H1 (cell line): ENCODE measurements around the gene PCCA. TPM values are rescaled to one million over a fixed set of nuclear protein-coding genes. Genes with fewer than 3 reads are reported as not detected.
A peak's percentile ranks its signal among the peaks of the same experiment; 100 is the strongest.

Experiments used
- CTCF ChIA-PET: fragments of 300-600 bp; sonication (Branson Sonifier 250); formaldehyde crosslinking; loops from one replicate; lab custom pipeline; 2021; ENCODE audit not compliant: partially characterized antibody; lab: Charles Lee
- POLR2A ChIA-PET: fragments of 300-600 bp; sonication (Branson Sonifier 250); formaldehyde crosslinking; loops from one replicate; lab custom pipeline; 2021; ENCODE audit warnings: inconsistent platforms; ENCODE audit not compliant: partially characterized antibody; lab: Charles Lee
- DNase-seq, 2 experiments: peaks; one replicate each; pipeline versions ENCODE4 v3.0.0 to v3.0.0-alpha.2; 2010 to 2022; ENCODE audit warnings: low spot score in 2 of 2, low read depth in 1 of 2, mixed read lengths in 1 of 2
- FAIRE-seq: peaks from 2 replicates; lab custom pipeline; 2011; peaks lifted over from hg19 to GRCh38; lab: Jason Lieb, UNC
- H2AFZ ChIP-seq: 2 replicates; pipeline ENCODE4 v1.8.1; 2012; ENCODE audit warnings: low read length, inconsistent platforms
- H2AK5ac ChIP-seq: 2 replicates; pipeline ENCODE4 v1.6.1; 2013; ENCODE audit warnings: low read depth, low read length
- H2BK120ac ChIP-seq: replicated peaks from 2 replicates; pipeline ENCODE3; 2013; ENCODE audit warnings: low read depth, low read length, inconsistent platforms
- H2BK12ac ChIP-seq: 2 replicates; pipeline ENCODE4 v1.6.1; 2013; ENCODE audit warnings: low read depth, low read length
- H2BK15ac ChIP-seq: 2 replicates; pipeline ENCODE4 v1.6.1; 2013; ENCODE audit warnings: low read length
- H2BK20ac ChIP-seq: 2 replicates; pipeline ENCODE4 v1.6.1; 2013; ENCODE audit warnings: low read length
- H2BK5ac ChIP-seq: 2 replicates; pipeline ENCODE4 v1.6.1; 2013; ENCODE audit warnings: low read depth, low read length
- H3K14ac ChIP-seq: 2 replicates; pipeline ENCODE4 v1.6.1; 2013; ENCODE audit warnings: inconsistent platforms; ENCODE audit not compliant: insufficient read length
- H3K18ac ChIP-seq: 2 replicates; pipeline ENCODE4 v1.6.1; 2013; ENCODE audit warnings: low read length; ENCODE audit errors: extremely low read depth
- H3K23ac ChIP-seq: 2 replicates; pipeline ENCODE4 v1.6.1; 2013; ENCODE audit warnings: inconsistent platforms; ENCODE audit not compliant: insufficient read length
- H3K23me2 ChIP-seq: 2 replicates; pipeline ENCODE4 v1.6.1; 2013; ENCODE audit warnings: low read depth, low read length
- H3K27ac ChIP-seq: 2 replicates; pipeline ENCODE4 v1.6.1; 2011; ENCODE audit warnings: low read depth, low read length, inconsistent platforms
- H3K27me3 ChIP-seq, 4 experiments: replicated peaks in 1 of 4; 1 replicate in 1 of 4; 2 replicates in 3 of 4; pipeline versions ENCODE4 v1.6.1 to v1.8.1; 2011 to 2013; ENCODE audit warnings: low read length in 3 of 4, mild to moderate bottlenecking in 3 of 4, inconsistent platforms in 2 of 4, mixed read lengths in 2 of 4, moderate library complexity in 1 of 4; ENCODE audit not compliant: control insufficient read depth in 3 of 4, insufficient read depth in 3 of 4; ENCODE audit errors: extremely low read depth in 1 of 4
- H3K36me3 ChIP-seq, 4 experiments: 2 replicates each; pipeline versions ENCODE4 v1.6.1 to v1.8.1; 2011 to 2013; ENCODE audit warnings: mild to moderate bottlenecking in 4 of 4, low read length in 3 of 4, moderate library complexity in 2 of 4, control low read depth in 1 of 4, inconsistent platforms in 1 of 4; ENCODE audit not compliant: insufficient read depth in 4 of 4, control insufficient read depth in 2 of 4
- H3K4ac ChIP-seq: replicated peaks from 2 replicates; pipeline ENCODE3; 2013; ENCODE audit warnings: low read length, low read depth, mixed read lengths, inconsistent platforms; ENCODE audit not compliant: insufficient read length
- H3K4me1 ChIP-seq, 4 experiments: replicated peaks in 1 of 4; 1 replicate in 1 of 4; 2 replicates in 3 of 4; pipeline versions ENCODE4 v1.6.1 to v1.8.1; 2011 to 2013; ENCODE audit warnings: low read length in 3 of 4, inconsistent platforms in 2 of 4, mixed read lengths in 1 of 4; ENCODE audit not compliant: insufficient read depth in 4 of 4, control insufficient read depth in 3 of 4
- H3K4me2 ChIP-seq, 2 experiments: 2 replicates each; pipeline versions ENCODE4 v1.6.1 to v1.8.1; 2011 to 2013; ENCODE audit warnings: low read depth in 2 of 2, low read length in 2 of 2, control low read depth in 1 of 2, inconsistent platforms in 1 of 2, mild to moderate bottlenecking in 1 of 2; ENCODE audit not compliant: insufficient read depth in 1 of 2
- H3K4me3 ChIP-seq, 4 experiments: fragments of 200-600, 300-600 bp in 1 of 4; sonication (generic), shearing (Covaris generic), sonication (Bioruptor Twin) in 1 of 4; 2 replicates each; pipeline versions ENCODE4 v1.5.1 to v1.8.1; 2011 to 2016; ENCODE audit warnings: low read length in 4 of 4, low read depth in 3 of 4, control low read depth in 2 of 4, inconsistent platforms in 2 of 4, mild to moderate bottlenecking in 2 of 4, mixed read lengths in 1 of 4, moderate library complexity in 1 of 4; ENCODE audit not compliant: insufficient read depth in 2 of 4; ENCODE audit errors: extremely low read depth in 1 of 4
- H3K56ac ChIP-seq: replicated peaks from 2 replicates; pipeline ENCODE3; 2013; ENCODE audit warnings: low read depth, mild to moderate bottlenecking, mixed read lengths, low read length, inconsistent platforms; ENCODE audit not compliant: insufficient read length
- H3K79me1 ChIP-seq: 2 replicates; pipeline ENCODE4 v1.6.1; 2013; ENCODE audit warnings: low read depth, low read length, control low read depth
- H3K79me2 ChIP-seq, 2 experiments: 2 replicates each; pipeline versions ENCODE4 v1.6.1 to v1.8.1; 2012 to 2013; ENCODE audit warnings: low read length in 2 of 2, mild to moderate bottlenecking in 2 of 2, inconsistent platforms in 1 of 2; ENCODE audit not compliant: insufficient read depth in 2 of 2, control insufficient read depth in 1 of 2
- H3K9ac ChIP-seq, 4 experiments: replicated peaks in 1 of 4; 1 replicate in 1 of 4; 2 replicates in 3 of 4; pipeline versions ENCODE4 v1.6.1 to v1.8.1; 2011 to 2013; ENCODE audit warnings: low read depth in 3 of 4, low read length in 3 of 4, control low read depth in 2 of 4, mild to moderate bottlenecking in 2 of 4, moderate library complexity in 2 of 4, inconsistent platforms in 1 of 4; ENCODE audit errors: extremely low read depth in 1 of 4
- H3K9me3 ChIP-seq, 2 experiments: 2 replicates each; pipeline versions ENCODE4 v1.6.1 to v1.8.1; 2012 to 2013; ENCODE audit warnings: mild to moderate bottlenecking in 2 of 2, moderate library complexity in 2 of 2, control low read depth in 1 of 2, inconsistent platforms in 1 of 2, low read depth in 1 of 2, low read length in 1 of 2, mixed read lengths in 1 of 2; ENCODE audit not compliant: insufficient read depth in 2 of 2
- H4K20me1 ChIP-seq, 2 experiments: replicated peaks in 1 of 2; 2 replicates each; pipeline versions ENCODE3 to v1.8.1; 2011 to 2013; ENCODE audit warnings: inconsistent platforms in 2 of 2, low read length in 2 of 2, mild to moderate bottlenecking in 1 of 2; ENCODE audit not compliant: insufficient read depth in 2 of 2, control insufficient read depth in 1 of 2
- H4K5ac ChIP-seq: 2 replicates; pipeline ENCODE4 v1.6.1; 2013; ENCODE audit warnings: low read length, low read depth, mixed read lengths, inconsistent platforms; ENCODE audit not compliant: insufficient read length
- H4K8ac ChIP-seq: 2 replicates; pipeline ENCODE4 v1.8.0; 2013; ENCODE audit warnings: mild to moderate bottlenecking, moderate library complexity, low read length, inconsistent platforms; ENCODE audit not compliant: insufficient read depth; ENCODE audit errors: extremely low read depth
- H4K91ac ChIP-seq: replicated peaks from 2 replicates; pipeline ENCODE3; 2013; ENCODE audit warnings: low read length, mixed read lengths, inconsistent platforms; ENCODE audit not compliant: insufficient read length
- EGR1 ChIP-seq: IDR thresholded peaks from 2 replicates; pipeline ENCODE4 v1.6.1; 2011; ENCODE audit warnings: low read depth, low read length, borderline replicate concordance
- GABPA ChIP-seq: IDR thresholded peaks from 2 replicates; pipeline ENCODE4 v1.6.1; 2011; ENCODE audit warnings: mild to moderate bottlenecking, low read length, moderate library complexity, borderline replicate concordance; ENCODE audit not compliant: insufficient read depth
- RBBP5 ChIP-seq: IDR thresholded peaks from 2 replicates; pipeline ENCODE4 v1.7.1; 2012; ENCODE audit warnings: low read depth, mild to moderate bottlenecking, inconsistent platforms, low read length, moderate library complexity, borderline replicate concordance
- SIN3A ChIP-seq, 2 experiments: IDR thresholded peaks in 1 of 2; conservative IDR thresholded peaks in 1 of 2; 2 replicates each; pipeline ENCODE4 v1.6.1; 2011 to 2012; ENCODE audit warnings: low read length in 2 of 2, improper control_type of control experiment in 1 of 2, low read depth in 1 of 2, mild to moderate bottlenecking in 1 of 2
- SRF ChIP-seq: IDR thresholded peaks from 2 replicates; pipeline ENCODE4 v1.6.1; 2011; ENCODE audit warnings: mild to moderate bottlenecking, low read depth, low read length, moderate library complexity
- TAF7 ChIP-seq: optimal IDR thresholded peaks from 2 replicates; pipeline ENCODE3; 2011; ENCODE audit warnings: low read depth, mild to moderate bottlenecking, inconsistent platforms, low read length, moderate library complexity, borderline replicate concordance
- YY1 ChIP-seq: IDR thresholded peaks from 2 replicates; pipeline ENCODE4 v1.6.1; 2011; ENCODE audit warnings: low read depth, mild to moderate bottlenecking, low read length
- WGBS, 2 experiments: shearing (Covaris generic) in 1 of 2; methylation state at CpG; one replicate each; pipeline versions ENCODE4 v1.1.6 to v1.1.7; 2013 to 2015; ENCODE audit warnings: low lambda C conversion rate in 2 of 2, mixed read lengths in 2 of 2, inconsistent platforms in 1 of 2, low coverage in 1 of 2, missing lambda C conversion rate in 1 of 2; ENCODE audit not compliant: insufficient replicate concordance in 2 of 2, insufficient coverage in 1 of 2, insufficient read length in 1 of 2; ENCODE audit errors: extremely low coverage in 1 of 2, missing lambda C conversion rate in 1 of 2; 5-methylcytosine and 5-hydroxymethylcytosine counted together
- long read RNA-seq, 2 experiments: library from RNA in 1 of 2; library from capped mRNA in 1 of 2; stranded (forward); transcript quantifications; one replicate each; pipeline ENCODE4 v2.0.0, GENCODE V29; 2021; ENCODE audit warnings: inconsistent platforms in 1 of 2
- polyA minus RNA-seq, 3 experiments: library from RNA; depleted of rRNA, polyadenylated mRNA; stranded (reverse); fragments of >200 nt; gene quantifications; 1 replicate in 2 of 3; 2 replicates in 1 of 3; pipeline ENCODE4 v1.2.3, GENCODE V29; 2011
- polyA plus RNA-seq, 7 experiments: library from polyadenylated mRNA; depleted of rRNA in 3 of 7; stranded (reverse) in 5 of 7; unstranded in 2 of 7; fragments of >200 nt in 5 of 7; fragments of 200-250 nt in 2 of 7; gene quantifications; 1 replicate in 5 of 7; 2 replicates in 1 of 7; 4 replicates in 1 of 7; pipeline versions ENCODE4 v1.2.1 to v1.2.3, GENCODE V29; 2011 to 2013; ENCODE audit warnings: missing spikeins in 2 of 7, mixed read lengths in 2 of 7
- total RNA-seq: library from RNA; stranded (reverse); fragmentation: NEBNext Ultra II Directional; extraction: Animal tissue kit (Norgen Biotek cat#: 25700); gene quantifications from 2 replicates; pipeline ENCODE4 v1.2.1, GENCODE V29; 2021

PCCA gene
- total RNA-seq, result 49.8 and 54.4 TPM in 2 replicates
- 15.2 and 18.4 TPM in 2 replicates for polyA plus RNA-seq (2011; rRNA removed)
- polyA plus RNA-seq (2011; cell fraction: cytosol; rRNA removed), result 22.4 TPM
- polyA plus RNA-seq (2011; cell fraction: nucleus; rRNA removed), result 24.0 TPM
- polyA plus RNA-seq (2012, experiment 1 of 2), result 40.5 to 53.9 TPM (median 43.9 TPM) in 4 replicates
- polyA plus RNA-seq (2012, experiment 2 of 2), result 2.9 TPM
- polyA plus RNA-seq (2013, experiment 1 of 2), result 37.8 TPM
- 38.8 TPM for polyA plus RNA-seq (2013, experiment 2 of 2)
- polyA minus RNA-seq (2011; rRNA and poly(A)+ RNA removed), result 56.2 and 100 TPM in 2 replicates
- 18.7 TPM for polyA minus RNA-seq (2011; cell fraction: cytosol; rRNA and poly(A)+ RNA removed)
- polyA minus RNA-seq (2011; cell fraction: nucleus; rRNA and poly(A)+ RNA removed), result 107 TPM
- long read RNA-seq, experiment 1, partial matches to known transcripts, result 17 of 30 reads
- long read RNA-seq, experiment 1, other reads (novel, unspliced or antisense), result 11 of 30 reads
- long read RNA-seq, experiment 2, transcript PCCA-202 (24 exons, 2,494 nt), result major isoform, 7 of 36 reads
- long read RNA-seq, experiment 2, partial matches to known transcripts, result 20 of 36 reads
- long read RNA-seq, experiment 2, other reads (novel, unspliced or antisense), result 7 of 36 reads

- H2BK5ac ChIP-seq, result peak within 1 kb of the TSS; percentile 85
- no peak within 1 kb of the TSS for H3K56ac ChIP-seq
- H3K9me3 ChIP-seq, result no peaks in the 10 kb centered on the region
- peak within 1 kb of the TSS; percentile 97 for H3K18ac ChIP-seq
- H2BK15ac ChIP-seq, result peak within 1 kb of the TSS; percentile 54; the same call in 1 of the 2 replicates
- DNase-seq, result peak; percentile 87 to 99
- peak; percentile 24 for FAIRE-seq
- peak within 1 kb of the TSS; percentile 8; the same call in 1 of the 2 replicates for H2AFZ ChIP-seq
- H3K79me2 ChIP-seq, result peaks cover 26 to 67% of the 10 kb centered on the region in 2 experiments
- H2BK12ac ChIP-seq, result no peak within 1 kb of the TSS; the same call in 1 of the 2 replicates
- H3K4me2 ChIP-seq, result peak within 1 kb of the TSS; percentile 84 to 87
- peaks cover 11% of the 10 kb centered on the region for H3K79me1 ChIP-seq
- POLR2A ChIA-PET, result interaction anchor here (0.6 to 2.3 kb wide), 10 partner anchors 10 to 143 kb away, joined by 3 to 5 read pairs (median 4); partner anchors contain the start of gene ZIC2
- H4K5ac ChIP-seq, result peak within 1 kb of the TSS; percentile 60
- H3K23me2 ChIP-seq, result no peaks in the 10 kb centered on the region
- H2BK120ac ChIP-seq, result no peak within 1 kb of the TSS
- H3K4ac ChIP-seq, result no peak within 1 kb of the TSS
- H4K91ac ChIP-seq, result peak within 1 kb of the TSS; percentile 15
- WGBS, 2 experiments, result 2% methylated on average over 63 of the region's 77 CpGs; no CpG with 5 or more reads in 1 of the 2 experiments
- H3K36me3 ChIP-seq, result peaks cover 7 to 19% (median 10%) of the 10 kb centered on the region in 4 experiments; a peak in 6 of 8 replicates
- peak within 1 kb of the TSS; percentile 68 for H3K27ac ChIP-seq
- peaks cover 0 to 5% (median 2%) of the 10 kb centered on the region in 4 experiments; a peak in 6 of 7 replicates for H3K4me1 ChIP-seq
- H4K8ac ChIP-seq, result peak within 1 kb of the TSS; percentile 96
- H3K27me3 ChIP-seq, result no peaks in the 10 kb centered on the region
- H2AK5ac ChIP-seq, result no peak within 1 kb of the TSS
- H3K23ac ChIP-seq, result no peak within 1 kb of the TSS
- CTCF ChIA-PET, result interaction anchor here (1.0 to 2.5 kb wide), 6 partner anchors 87 to 473 kb away, joined by 3 to 10 read pairs (median 4); no protein-coding TSS in a partner anchor
- peak within 1 kb of the TSS; percentile 84 to 94 (median 86) for H3K9ac ChIP-seq
- no peak within 1 kb of the TSS for H2BK20ac ChIP-seq
- H3K4me3 ChIP-seq, result peak within 1 kb of the TSS; percentile 74 to 92 (median 84)
- no peak within 1 kb of the TSS for H3K14ac ChIP-seq
- peaks cover 0 to 11% of the 10 kb centered on the region in 2 experiments for H4K20me1 ChIP-seq
- TF ChIP-seq GABPA (0 out of 2 replicates have a peak, but pooled peaks have one; percentile 16), RBBP5 (peak; percentile 92), EGR1 (peak; percentile 86), SIN3A (conservative IDR thresholded peaks at IDR 0.05 in 1 of 2, IDR thresholded peaks at IDR 0.05 in 1 of 2; ENCODE audit: low read depth in 1 of 2, low read length in 2 of 2) (peak; percentile 51 to 79), YY1 (peak; percentile 87), TAF7 (peak; percentile 52), SRF (no peak)
Measured at GRCh38 chr13:100088644-100089464, at the start of gene PCCA. Gene PCCA (plus strand): TSS chr13:100089093. CDS start chr13:100089121, 28 bp downstream.
